Adrenal gland (tissue), 12 donors: ENCODE results near the gene DPP4. TPM values are rescaled to one million over a fixed set of nuclear protein-coding genes. Genes with fewer than 3 reads are reported as not detected.

Experiments
- DNase-seq, 7 donors: peaks; one replicate each; pipeline ENCODE4 v3.0.0-alpha.2; 2019 to 2020
- H3K27ac ChIP-seq, 5 donors: fragments of 200-600 bp; sonication (generic) in 4 of 5; 1 replicate in 3 of 5; 2 replicates in 2 of 5; pipeline versions ENCODE4 v1.5.1 to v1.8.0; 2016 to 2020; ENCODE audit warnings: mild to moderate bottlenecking in 1 of 5
- H3K27me3 ChIP-seq: fragments of 200-600 bp; 2 replicates; pipeline ENCODE4 v1.8.0; 2021
- H3K36me3 ChIP-seq, 2 donors: fragments of 200-600 bp; replicated peaks in 1 of 2; 1 replicate in 1 of 2; 2 replicates in 1 of 2; pipeline versions ENCODE4 v1.5.1 to v1.8.0; 2018 to 2022
- H3K4me1 ChIP-seq, 2 donors: fragments of 200-600 bp; replicated peaks in 1 of 2; 1 replicate in 1 of 2; 2 replicates in 1 of 2; pipeline versions ENCODE4 v1.5.1 to v1.8.0; 2018 to 2021
- H3K4me3 ChIP-seq, 4 donors: fragments of 200-600 bp; sonication (generic) in 3 of 4; one replicate each; pipeline ENCODE4 v1.5.1; 2016 to 2018
- H3K9me3 ChIP-seq, 3 donors: fragments of 200-600 bp; sonication (generic) in 1 of 3; replicated peaks in 1 of 3; 1 replicate in 2 of 3; 2 replicates in 1 of 3; pipeline versions ENCODE4 v1.5.1 to v1.8.0; 2016 to 2021
- CTCF ChIP-seq, 6 experiments: fragments of 450-650 bp in 4 of 6; fragments of 200-600 bp in 2 of 6; sonication (generic) in 1 of 6; IDR thresholded peaks; 1 replicate in 5 of 6; 2 replicates in 1 of 6; pipeline versions ENCODE4 v1.5.1 to v1.8.0; 2016 to 2021; ENCODE audit warnings: antibody characterized with exemption in 6 of 6, mild to moderate bottlenecking in 2 of 6, moderate library complexity in 1 of 6
- POLR2A ChIP-seq, 2 donors: fragments of 450-650 bp; IDR thresholded peaks; one replicate each; pipeline ENCODE4 v1.6.1; 2017; ENCODE audit warnings: antibody characterized with exemption in 2 of 2, mild to moderate bottlenecking in 2 of 2, moderate library complexity in 1 of 2
- WGBS, 4 donors: extraction: QIAGEN DNeasy Blood & Tissue Kit in 2 of 4; methylation state at CpG; one replicate each; pipeline versions ENCODE4 v1.1.5 to v1.1.7; 2013 to 2017; 5-methylcytosine and 5-hydroxymethylcytosine counted together
- intact Hi-C, 2 donors: fragments of 100-400 bp; cut with DNase I; formaldehyde crosslinking; loops; one replicate each; pipeline versions ENCODE4 v1.14.1 to v1.15.0; 2022 to 2023
- polyA plus RNA-seq, 3 donors: library from polyadenylated mRNA; stranded (reverse); fragments of 200-250 nt in 2 of 3; fragments of 350-450 nt in 1 of 3; fragmentation: Illumina TruSeq in 1 of 3; extraction: RNeasy Lipid Tissue Mini Kit (QIAGEN cat#74804) in 1 of 3; gene quantifications; one replicate each; pipeline ENCODE4 v1.2.3, GENCODE V29; 2013 to 2014
- total RNA-seq, 9 donors: library from RNA; depleted of rRNA in 4 of 9; stranded (reverse); fragments of >200 nt in 4 of 9; fragments of 120-200 nt in 1 of 9; fragmentation: NEBNext Ultra II Directional in 1 of 9; extraction: Animal tissue kit (Norgen Biotek cat#: 25700) in 1 of 9; gene quantifications; one replicate each; pipeline versions ENCODE4 v1.1.0 to v1.2.4, GENCODE V29; 2013 to 2023
- donor health status: healthy with polysubstance abuse.
- donor health status: Bipolar disorder and iron deficiency.
- donor health status: DM: yes; HTN: yes; CAD: no.
- donor health status: DM: no; HTN: no; CAD: no.
- donor health status: DM: no; HTN: no; CAD: no.
- donor health status: DM: yes; HTN: yes; CAD: no.

DPP4 gene
- total and polyA plus RNA-seq, 12 donors, result 0.72 to 49.2 (median 7.8) TPM

- Histone ChIP-seq H3K27me3 (peaks cover 13% of the 10 kb centered on the region), H3K4me1 (peaks cover 0 to 9% of the 10 kb centered on the region in 2 donors), H3K36me3 (no peaks in the 10 kb centered on the region), H3K4me3 (no peak overlapping the region), H3K27ac (no peak overlapping the region), H3K9me3 (peaks cover 0 to 3% (median 0%) of the 10 kb centered on the region in 3 donors)
- DNase-seq, result no peak
- intact Hi-C loops, result no loop called here
- 86 to 93% (median 90%) methylated on average over 4 of the region's 4 CpGs for WGBS, 4 donors
- TF ChIP-seq POLR2A (IDR thresholded peaks at IDR 0.05) (no peak), CTCF (IDR thresholded peaks at IDR 0.05) (no peak)
Measured at GRCh38 chr2:162069267-162069903, 4.6 kb downstream of the DPP4 start.

GRCh38 chr2:162067596-162067995 is 6.4 kb downstream of the DPP4 start:
- WGBS, 4 donors, result 73 to 79% (median 76%) methylated on average over 1 of the region's 1 CpG
- no peaks in the 10 kb centered on the region for H3K4me1 ChIP-seq
- no peaks in the 10 kb centered on the region for H3K27me3 ChIP-seq
- TF ChIP-seq POLR2A (IDR thresholded peaks at IDR 0.05) (no peak), CTCF (IDR thresholded peaks at IDR 0.05) (no peak)
- no peak overlapping the region for H3K27ac ChIP-seq
- H3K4me3 ChIP-seq, result no peak overlapping the region
- intact Hi-C loops, result no loop called here
- H3K36me3 ChIP-seq, result no peaks in the 10 kb centered on the region
- no peak for DNase-seq
- H3K9me3 ChIP-seq, result peaks cover 0 to 3% (median 0%) of the 10 kb centered on the region in 3 donors

GRCh38 chr2:162065767-162066166 is 8.2 kb downstream of the DPP4 start:
- no peak for DNase-seq
- Histone ChIP-seq H3K9me3 (peaks cover 0 to 3% (median 0%) of the 10 kb centered on the region in 3 donors), H3K27me3 (no peaks in the 10 kb centered on the region), H3K36me3 (no peaks in the 10 kb centered on the region), H3K27ac (no peak overlapping the region), H3K4me3 (no peak overlapping the region), H3K4me1 (no peaks in the 10 kb centered on the region)
- TF ChIP-seq POLR2A (IDR thresholded peaks at IDR 0.05) (no peak), CTCF (IDR thresholded peaks at IDR 0.05) (no peak)
- intact Hi-C loops, result no loop called here

- H3K36me3 ChIP-seq, result no peaks in the 10 kb centered on the region
- no peak overlapping the region for H3K27ac ChIP-seq
- no peaks in the 10 kb centered on the region for H3K27me3 ChIP-seq
- no peak overlapping the region for H3K4me3 ChIP-seq
- intact Hi-C loops, result no loop called here
- no peaks in the 10 kb centered on the region for H3K9me3 ChIP-seq
- TF ChIP-seq CTCF (IDR thresholded peaks at IDR 0.05), result no peak
- TF ChIP-seq POLR2A (IDR thresholded peaks at IDR 0.05), result no peak
- H3K4me1 ChIP-seq, result no peaks in the 10 kb centered on the region
- no peak for DNase-seq
- 88 to 96% (median 92%) methylated on average over 3 of the region's 3 CpGs for WGBS, 4 donors
Measured at GRCh38 chr2:162063899-162064298, 10.1 kb downstream of the DPP4 start.
